Activated gamma-delta T cell (primary cell): ENCODE results near the gene ENTPD1.
"Not testable (repeated sequence)": the region's sequence is repeated elsewhere in the genome, so short reads cannot be mapped to it uniquely, and the experiment has no call there.

Source experiments
- DNase-seq: peaks from one replicate; lab custom pipeline; 2025; lab: John Stamatoyannopoulos, UW
- total RNA-seq, 2 donors: gene quantifications; one replicate each; lab custom pipeline; 2026; lab: John Stamatoyannopoulos, UW

The ENTPD1 gene, protein sequence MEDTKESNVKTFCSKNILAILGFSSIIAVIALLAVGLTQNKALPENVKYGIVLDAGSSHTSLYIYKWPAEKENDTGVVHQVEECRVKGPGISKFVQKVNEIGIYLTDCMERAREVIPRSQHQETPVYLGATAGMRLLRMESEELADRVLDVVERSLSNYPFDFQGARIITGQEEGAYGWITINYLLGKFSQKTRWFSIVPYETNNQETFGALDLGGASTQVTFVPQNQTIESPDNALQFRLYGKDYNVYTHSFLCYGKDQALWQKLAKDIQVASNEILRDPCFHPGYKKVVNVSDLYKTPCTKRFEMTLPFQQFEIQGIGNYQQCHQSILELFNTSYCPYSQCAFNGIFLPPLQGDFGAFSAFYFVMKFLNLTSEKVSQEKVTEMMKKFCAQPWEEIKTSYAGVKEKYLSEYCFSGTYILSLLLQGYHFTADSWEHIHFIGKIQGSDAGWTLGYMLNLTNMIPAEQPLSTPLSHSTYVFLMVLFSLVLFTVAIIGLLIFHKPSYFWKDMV
- 5.2 to 11.8 reads per million in 2 donors for total RNA-seq

DNA sequence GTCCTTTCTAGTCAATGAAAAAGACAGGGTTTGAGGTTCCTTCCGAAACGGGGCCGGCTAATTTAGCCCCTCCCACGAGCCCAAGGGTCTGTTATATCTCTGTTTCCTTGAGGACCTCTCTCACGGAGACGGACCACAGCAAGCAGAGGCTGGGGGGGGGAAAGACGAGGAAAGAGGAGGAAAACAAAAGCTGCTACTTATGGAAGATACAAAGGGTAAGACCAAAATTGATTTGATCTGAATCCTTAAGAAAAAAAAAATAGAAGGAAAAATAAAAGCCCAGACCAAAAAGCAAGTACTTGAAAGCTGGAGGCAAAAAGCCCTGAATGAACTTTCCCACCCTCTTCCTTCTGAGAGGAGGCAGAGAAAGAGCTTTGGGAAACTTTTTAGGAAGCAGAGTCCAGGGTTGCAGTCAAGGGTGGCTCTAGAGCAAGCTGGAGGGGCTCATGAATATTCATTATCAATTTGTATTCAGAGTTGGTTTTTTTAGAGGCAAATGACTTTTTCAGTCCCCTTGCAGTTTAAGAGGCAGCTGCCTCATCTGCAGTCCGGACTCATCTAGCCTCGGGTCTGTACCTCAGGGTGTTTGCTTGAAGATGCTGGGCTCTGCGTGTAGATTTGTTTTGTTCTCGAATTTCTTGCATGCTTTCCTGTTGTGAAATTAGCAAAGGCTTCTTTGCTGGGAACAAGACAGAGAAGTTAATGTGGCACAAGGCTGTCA is at the start of gene ENTPD1:
Gene ENTPD1, plus strand, starts transcription at position 123 of the 721 bp plus-strand sequence. Its CDS starts 77 bp downstream, at position 200.
- DNase-seq: no peak

- no peak for DNase-seq
Observed at GRCh38 chr10:95706573-95706972, 49.4 kb upstream of the ENTPD1 start.

GRCh38 chr10:95706990-95707389 is 49.0 kb upstream of the ENTPD1 start:
- DNase-seq: no peak

- no peak for DNase-seq
Observed at GRCh38 chr10:95711492-95711891, 44.5 kb upstream of the ENTPD1 start.

- no peak for DNase-seq
Observed at GRCh38 chr10:95716466-95716865, 39.5 kb upstream of the ENTPD1 start.

DNA sequence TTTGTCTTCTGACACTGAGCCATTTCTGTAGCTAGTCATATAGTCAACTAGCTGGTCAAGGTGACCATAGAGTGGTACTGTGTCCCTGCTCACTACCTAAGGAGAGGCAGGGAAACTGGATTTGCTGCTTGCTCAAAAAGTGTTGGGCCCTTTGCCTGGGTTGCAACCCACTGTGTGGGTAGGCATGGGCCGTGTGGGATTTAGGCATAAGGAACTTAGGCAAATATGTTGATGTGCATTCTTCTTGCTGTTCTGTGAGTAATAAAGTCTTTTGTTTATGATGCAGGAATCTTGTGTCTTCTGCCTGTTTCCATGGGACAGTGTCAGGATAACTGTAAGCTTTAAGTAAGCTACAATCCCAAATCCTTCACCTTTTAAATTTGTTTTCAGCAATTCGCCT is 39.1 kb upstream of the ENTPD1 start:
- DNase-seq: no peak

- DNase-seq: not testable (repeated sequence)
Observed at GRCh38 chr10:95720745-95721144, 35.2 kb upstream of the ENTPD1 start.

GRCh38 chr10:95722496-95722895 is 33.5 kb upstream of the ENTPD1 start:
- not testable (repeated sequence) for DNase-seq

DNA sequence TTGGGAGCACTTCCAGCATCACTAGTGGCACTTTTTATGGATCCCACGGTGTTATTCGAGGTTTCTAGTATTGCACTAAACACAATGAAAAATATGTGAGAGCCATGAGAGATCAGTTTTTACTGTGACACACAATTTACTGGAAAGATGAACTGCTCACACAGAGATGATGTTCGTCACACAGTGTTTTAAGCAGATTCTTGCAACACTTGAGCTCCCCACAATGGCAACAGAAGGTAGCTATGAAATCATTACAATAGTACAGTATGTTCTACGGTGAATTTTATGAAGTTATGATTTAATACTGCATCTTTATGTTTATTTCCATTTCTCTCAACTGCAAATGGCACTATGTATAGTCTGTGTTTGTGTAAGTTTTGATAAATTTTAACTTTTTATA is 27.4 kb upstream of the ENTPD1 start:
- DNase-seq: no peak

GRCh38 chr10:95729323-95730055 is 26.5 kb upstream of the ENTPD1 start:
- DNase-seq: no peak

DNA sequence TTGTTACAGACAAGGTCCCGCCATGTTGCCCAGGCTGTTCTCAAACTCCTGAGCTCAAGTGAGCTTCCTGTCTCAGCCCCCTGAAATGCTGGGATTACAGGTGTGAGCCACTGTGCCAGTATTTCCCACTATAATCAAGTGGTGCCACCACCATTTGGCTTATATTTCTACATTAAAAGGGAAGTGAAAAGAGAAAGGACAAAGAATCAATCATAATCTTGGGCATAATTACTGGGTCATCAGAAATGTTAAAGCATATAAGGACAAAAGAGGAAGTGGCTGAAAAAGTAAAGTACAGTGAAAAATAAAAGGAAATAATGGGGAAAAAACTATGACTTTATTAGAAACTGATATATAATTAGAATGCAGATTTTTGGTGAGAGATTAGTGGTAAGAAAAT is 25.7 kb upstream of the ENTPD1 start:
- DNase-seq: no peak

- DNase-seq: not testable (repeated sequence)
Observed at GRCh38 chr10:95732907-95733306, 23.1 kb upstream of the ENTPD1 start.

GRCh38 chr10:95739056-95739455 is 16.9 kb upstream of the ENTPD1 start:
- no peak for DNase-seq

GRCh38 chr10:95741807-95742467 is 14.0 kb upstream of the ENTPD1 start:
- no peak for DNase-seq

DNA sequence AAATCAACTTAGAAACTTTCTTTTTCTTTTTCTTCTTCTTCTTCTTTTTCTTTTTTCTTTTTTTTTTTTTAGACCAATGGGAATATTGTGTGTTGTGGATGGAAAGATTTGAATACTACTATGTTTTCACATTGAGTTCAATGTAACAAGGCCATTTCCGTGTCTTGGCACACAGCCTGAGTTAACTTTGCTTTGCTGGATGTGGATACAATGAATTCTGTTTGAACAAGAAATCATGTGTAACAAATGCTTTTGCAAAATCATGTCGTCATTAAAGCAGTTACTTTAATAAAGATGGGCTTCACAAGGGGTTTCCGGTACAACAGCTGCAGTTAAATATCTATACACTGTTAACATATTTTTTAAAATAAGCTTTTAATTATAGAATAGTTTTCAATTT is 13.5 kb upstream of the ENTPD1 start:
- no peak for DNase-seq

DNA sequence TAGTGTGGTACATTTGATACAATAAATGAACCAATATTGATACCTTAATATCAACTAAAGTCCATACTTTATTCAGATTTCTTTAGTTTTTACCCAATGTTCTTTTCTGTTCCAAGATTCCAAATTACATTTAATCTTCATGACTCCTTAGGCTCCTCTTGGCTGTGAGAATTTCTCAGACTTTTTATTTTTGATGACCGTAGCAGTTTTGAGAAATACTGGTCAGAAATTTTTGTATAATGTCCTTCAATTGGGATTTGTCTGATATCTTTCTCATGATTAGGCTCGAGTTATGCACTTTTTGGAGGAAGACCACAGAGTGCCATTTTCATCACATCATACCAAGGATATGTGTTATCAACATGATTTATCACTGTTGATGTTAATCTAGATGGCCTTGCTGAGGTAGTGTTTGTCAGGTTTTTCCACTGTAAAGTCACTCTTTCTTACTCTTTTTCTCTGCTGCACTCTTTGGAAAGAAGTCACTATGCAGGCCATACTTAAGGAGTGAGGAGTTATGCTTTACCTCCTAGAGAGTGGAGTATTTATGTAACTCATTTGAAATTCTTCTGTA is 12.9 kb upstream of the ENTPD1 start:
- no peak for DNase-seq

- no peak for DNase-seq
Observed at GRCh38 chr10:95745501-95745900, 10.5 kb upstream of the ENTPD1 start.

- no peak for DNase-seq
Observed at GRCh38 chr10:95748349-95748748, 7.6 kb upstream of the ENTPD1 start.

- DNase-seq: no peak
Observed at GRCh38 chr10:95755511-95756004, 405 bp upstream of the ENTPD1 start.

GRCh38 chr10:95756809-95757684 is 1.1 kb downstream of the ENTPD1 start:
- DNase-seq: no peak
